HL-60 (cell line): Measurements from ENCODE around the gene CARD9.

Experiments used
- GABPA ChIP-seq: IDR thresholded peaks from 2 replicates; pipeline ENCODE4 v1.6.1; 2012; ENCODE audit warnings: low read depth
- REST ChIP-seq: IDR thresholded peaks from 2 replicates; pipeline ENCODE4 v1.6.1; 2012; ENCODE audit warnings: low read depth; ENCODE audit not compliant: insufficient replicate concordance
- TF ChIP-seq, protein P1 (sequence below): IDR thresholded peaks from one replicate; pipeline ENCODE4 v1.5.1; 2011; ENCODE audit warnings: low read length, control low read depth, inconsistent platforms; ENCODE audit not compliant: insufficient read depth

DNA sequence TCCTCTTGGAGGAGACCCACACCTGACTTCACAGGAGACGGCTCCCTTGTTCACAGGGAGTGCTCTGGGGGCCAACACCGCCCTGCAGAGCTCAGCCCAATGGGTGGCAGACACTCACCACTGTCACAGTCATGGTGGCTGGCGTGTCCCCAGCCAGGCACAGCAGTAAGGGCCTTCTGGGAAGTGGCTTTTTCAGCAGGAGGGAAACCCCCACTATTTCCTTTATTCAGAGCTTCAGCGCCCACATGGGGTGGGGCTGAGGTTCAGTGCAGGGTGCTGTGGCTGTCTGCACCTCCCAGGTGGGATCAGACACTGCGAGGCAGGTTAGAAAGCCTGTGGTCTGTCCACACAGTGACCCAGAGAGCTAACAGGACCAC is 30.1 kb upstream of the CARD9 start:
- TF ChIP-seq, protein P1, sequence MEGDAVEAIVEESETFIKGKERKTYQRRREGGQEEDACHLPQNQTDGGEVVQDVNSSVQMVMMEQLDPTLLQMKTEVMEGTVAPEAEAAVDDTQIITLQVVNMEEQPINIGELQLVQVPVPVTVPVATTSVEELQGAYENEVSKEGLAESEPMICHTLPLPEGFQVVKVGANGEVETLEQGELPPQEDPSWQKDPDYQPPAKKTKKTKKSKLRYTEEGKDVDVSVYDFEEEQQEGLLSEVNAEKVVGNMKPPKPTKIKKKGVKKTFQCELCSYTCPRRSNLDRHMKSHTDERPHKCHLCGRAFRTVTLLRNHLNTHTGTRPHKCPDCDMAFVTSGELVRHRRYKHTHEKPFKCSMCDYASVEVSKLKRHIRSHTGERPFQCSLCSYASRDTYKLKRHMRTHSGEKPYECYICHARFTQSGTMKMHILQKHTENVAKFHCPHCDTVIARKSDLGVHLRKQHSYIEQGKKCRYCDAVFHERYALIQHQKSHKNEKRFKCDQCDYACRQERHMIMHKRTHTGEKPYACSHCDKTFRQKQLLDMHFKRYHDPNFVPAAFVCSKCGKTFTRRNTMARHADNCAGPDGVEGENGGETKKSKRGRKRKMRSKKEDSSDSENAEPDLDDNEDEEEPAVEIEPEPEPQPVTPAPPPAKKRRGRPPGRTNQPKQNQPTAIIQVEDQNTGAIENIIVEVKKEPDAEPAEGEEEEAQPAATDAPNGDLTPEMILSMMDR, result no peak
- no peak for TF ChIP-seq GABPA
- TF ChIP-seq REST, result no peak
